Omental fat pad (tissue), 4 donors: ENCODE measurements around the gene SLC7A11. TPM values are rescaled to one million over a fixed set of nuclear protein-coding genes. Genes with fewer than 3 reads are reported as not detected.
"Not testable (repeated sequence)": the region's sequence is repeated elsewhere in the genome, so short reads cannot be mapped to it uniquely, and the experiment has no call there.

Source experiments
- ATAC-seq: fragments of 150-250 bp; one replicate; pipeline ENCODE4 v1.9.1; 2016; ENCODE audit warnings: mild to moderate bottlenecking, moderate library complexity; ENCODE audit not compliant: low FRiP score
- DNase-seq: peaks from one replicate; pipeline ENCODE4 v3.0.0-alpha.2; 2019; ENCODE audit warnings: low spot score
- CTCF ChIP-seq, 3 donors: fragments of 450-650 bp; IDR thresholded peaks; one replicate each; pipeline ENCODE4 v1.5.1; 2016 to 2017; ENCODE audit warnings: antibody characterized with exemption in 3 of 3, mild to moderate bottlenecking in 3 of 3, moderate library complexity in 2 of 3
- total RNA-seq, 4 donors: library from RNA; depleted of rRNA; stranded (reverse); fragments of >200 nt; gene quantifications; one replicate each; pipeline ENCODE4 v1.1.0, GENCODE V29; 2016

The SLC7A11 gene
- total RNA-seq, 4 donors from 2014 or later = 0.60 to 1.5 (median 0.90) TPM

DNA sequence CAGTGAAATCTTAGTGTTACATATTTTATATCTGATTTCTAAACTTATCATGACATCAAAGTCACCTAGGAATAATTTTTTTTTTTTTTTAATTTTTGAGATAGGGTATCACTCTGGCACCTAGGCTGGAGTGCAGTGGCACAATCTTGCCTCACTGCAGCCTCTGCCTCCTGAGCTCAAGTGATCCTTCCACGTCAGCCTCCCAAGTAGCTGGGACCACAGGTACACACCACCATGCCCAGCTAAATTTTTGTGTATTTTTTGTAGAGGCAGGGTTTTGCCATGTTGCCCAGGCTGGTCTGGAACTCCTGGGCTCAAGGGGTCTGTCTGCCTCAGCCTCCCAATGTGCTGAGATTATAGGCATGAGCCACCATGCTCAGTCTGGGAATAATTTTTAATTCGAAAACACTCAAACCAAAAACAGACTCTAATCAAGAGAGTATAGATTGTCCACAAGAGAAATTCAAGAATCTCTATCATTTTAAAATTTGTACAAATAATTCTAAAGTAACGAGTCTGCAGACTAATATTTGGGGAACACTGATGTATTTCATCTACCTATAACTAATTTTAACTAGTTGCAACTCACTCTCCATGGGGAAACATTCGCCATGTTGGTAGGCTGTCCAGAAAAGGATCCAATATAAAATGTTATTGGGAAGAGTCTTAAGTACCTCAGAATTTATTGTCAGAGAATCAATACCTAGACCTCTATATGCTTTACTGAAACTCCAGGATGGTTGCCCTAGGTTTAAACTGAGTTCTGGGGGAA, 3.4 kb downstream of the SLC7A11 start:
- TF ChIP-seq CTCF (IDR thresholded peaks at IDR 0.05) = no peak
- ATAC-seq = no peak
- no peak for DNase-seq

GRCh38 chr4:138237132-138237531, 5.0 kb downstream of the SLC7A11 start:
- not testable (repeated sequence) for ATAC-seq, DNase-seq

- ATAC-seq (no peak), DNase-seq (no peak)
- TF ChIP-seq CTCF (IDR thresholded peaks at IDR 0.05) = no peak
Measured at GRCh38 chr4:138236037-138236436, 6.1 kb downstream of the SLC7A11 start.

DNA sequence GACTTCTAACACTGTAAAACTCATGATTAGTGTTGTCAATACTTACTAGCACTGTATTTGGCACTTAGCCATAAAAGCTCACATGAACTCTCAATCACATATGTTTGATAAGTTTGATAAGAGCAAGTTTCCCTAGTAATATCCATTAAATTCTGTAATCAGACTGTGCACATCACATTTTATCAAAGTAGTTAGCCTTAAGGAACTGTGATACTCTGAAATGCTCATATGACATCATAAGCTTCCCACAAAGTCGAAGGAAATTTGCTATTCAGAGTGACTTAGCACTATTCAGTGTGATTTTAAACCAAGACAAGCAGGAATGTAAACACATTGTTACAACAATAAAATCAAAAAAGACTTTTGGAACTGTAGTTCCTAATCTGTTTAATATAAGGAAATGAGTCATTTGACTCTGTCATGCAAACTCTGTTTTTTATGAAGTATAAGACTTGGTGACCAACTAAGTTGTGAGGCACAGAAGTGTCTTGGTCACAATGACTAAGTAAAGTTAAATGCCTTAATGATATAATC, 6.7 kb downstream of the SLC7A11 start:
- no peak for TF ChIP-seq CTCF (IDR thresholded peaks at IDR 0.05)
- DNase-seq = no peak
- no peak for ATAC-seq

- DNase-seq (no peak), ATAC-seq (no peak)
- TF ChIP-seq CTCF (IDR thresholded peaks at IDR 0.05) = no peak
Measured at GRCh38 chr4:138234248-138234647, 7.9 kb downstream of the SLC7A11 start.

DNA sequence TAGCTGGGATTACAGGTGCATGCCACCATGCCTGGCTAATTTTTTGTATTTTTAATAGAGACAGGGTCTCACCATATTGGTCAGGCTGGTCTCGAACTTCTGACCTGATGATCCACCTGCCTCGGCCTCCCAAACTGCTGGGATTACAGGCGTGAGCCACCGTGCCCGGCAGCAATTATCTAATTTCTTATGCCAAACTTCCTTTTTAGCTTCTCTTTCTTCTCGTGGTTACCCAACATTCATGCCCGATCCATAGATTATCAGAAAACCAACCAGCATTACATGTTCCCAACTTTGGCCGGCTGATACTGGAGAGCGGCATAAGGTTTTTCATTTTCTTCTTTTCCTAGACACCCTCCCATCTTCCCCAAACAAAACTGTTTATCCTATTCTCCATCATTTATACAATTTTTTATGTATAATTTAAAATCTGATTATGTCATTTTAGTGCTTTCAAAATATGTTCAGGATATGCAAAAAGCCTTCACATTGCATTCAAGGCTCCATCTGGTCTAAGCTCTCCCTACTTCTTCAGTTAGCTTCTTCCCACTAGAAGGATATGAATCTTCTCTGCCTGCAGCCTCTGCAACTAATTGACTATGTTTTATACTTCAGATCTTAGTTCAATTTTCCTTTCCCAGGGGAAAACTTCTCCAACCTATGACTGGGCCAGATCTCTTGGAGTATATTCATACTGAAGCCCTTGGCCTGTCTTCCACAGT, 8.7 kb downstream of the SLC7A11 start:
- no peak for DNase-seq
- no peak for TF ChIP-seq CTCF (IDR thresholded peaks at IDR 0.05)
- no peak for ATAC-seq

DNA sequence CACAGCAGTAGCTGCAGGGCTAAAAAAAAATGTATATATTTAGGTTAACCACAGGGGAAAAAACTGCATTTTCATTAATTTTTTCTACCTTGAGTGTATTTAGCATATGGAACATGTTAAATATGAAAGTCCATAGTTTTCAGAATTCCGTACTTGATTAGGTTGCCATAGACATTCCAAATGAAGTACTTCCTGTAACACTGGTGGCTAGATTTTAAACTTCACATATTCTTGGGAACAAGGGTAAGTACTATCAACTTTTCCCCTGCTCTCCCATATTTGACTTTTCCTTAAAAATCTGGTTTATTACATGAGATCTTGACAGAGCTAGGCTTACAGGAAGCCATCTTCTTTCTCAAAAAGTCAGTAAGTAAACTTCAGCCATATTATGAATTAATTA, 9.8 kb downstream of the SLC7A11 start:
- no peak for ATAC-seq
- no peak for TF ChIP-seq CTCF (IDR thresholded peaks at IDR 0.05)
- DNase-seq = no peak
